ENCODE data around the gene MTA1. TPM values are rescaled to one million over a fixed set of nuclear protein-coding genes. Genes with fewer than 3 reads are reported as not detected.

MTA1 gene
- total RNA-seq, 2 experiments from 2014 or later: 103 to 217 TPM

- H3K9me2 ChIP-seq (ENCODE audit: insufficient read depth, low read length): no peaks in the 10 kb centered on the region
- peaks cover 15% of the 10 kb centered on the region for H3K9me3 ChIP-seq (ENCODE audit: low read length)
- peak; percentile 22 for DNase-seq (ENCODE audit: low spot score)
- intact Hi-C loops (cut with micrococcal nuclease; ENCODE audit: unreplicated experiment): no loop called here
- ChIA-PET POLR2A (no interaction called here), CTCF (ENCODE audit: unreplicated experiment) (no interaction called here)
- no peak overlapping the region for H3K4me3 ChIP-seq (ENCODE audit: low read depth, low read length, poor library complexity, severe bottlenecking)
- no peak overlapping the region for H3K4me2 ChIP-seq (ENCODE audit: low read length)
- H2AFZ ChIP-seq (ENCODE audit: low read length): no peak overlapping the region
- BruUV-seq (replicated peaks): no TSS peak
- TF ChIP-seq CTCF (conservative IDR thresholded peaks at IDR 0.05; ENCODE audit: low read length): no peak
- no peak for TF ChIP-seq EZH2phosphoT487 (IDR thresholded peaks at IDR 0.05; ENCODE audit: borderline replicate concordance, low read depth, low read length)
- H4K20me1 ChIP-seq (ENCODE audit: insufficient read depth, low read length): 0 out of 2 replicates have a peak, but pooled peaks cover 6% of the 10 kb centered on the region
- H3K4me1 ChIP-seq (ENCODE audit: insufficient read depth, low read length, poor library complexity, severe bottlenecking): no peaks in the 10 kb centered on the region
- peaks cover 82% of the 10 kb centered on the region for H3K36me3 ChIP-seq (ENCODE audit: insufficient read depth, low read length)
- peaks cover 56% of the 10 kb centered on the region for H3K79me2 ChIP-seq (ENCODE audit: insufficient read depth, low read depth, low read length)
- H3K27ac ChIP-seq (ENCODE audit: low read depth, low read length, poor library complexity, severe bottlenecking): no peak overlapping the region
Observed at GRCh38 chr14:105436891-105437722, 17.5 kb downstream of the MTA1 start.

- Histone ChIP-seq H3K27ac (ENCODE audit: low read depth, low read length, poor library complexity, severe bottlenecking) (no peak overlapping the region), H3K79me2 (ENCODE audit: insufficient read depth, low read depth, low read length) (peaks cover 49% of the 10 kb centered on the region), H3K4me1 (ENCODE audit: insufficient read depth, low read length, poor library complexity, severe bottlenecking) (no peaks in the 10 kb centered on the region), H3K4me2 (ENCODE audit: low read length) (no peak overlapping the region), H2AFZ (ENCODE audit: low read length) (no peak overlapping the region), H4K20me1 (ENCODE audit: insufficient read depth, low read length) (0 out of 2 replicates have a peak, but pooled peaks cover 6% of the 10 kb centered on the region), H3K4me3 (ENCODE audit: low read depth, low read length, poor library complexity, severe bottlenecking) (no peak overlapping the region), H3K36me3 (ENCODE audit: insufficient read depth, low read length) (peaks cover 84% of the 10 kb centered on the region), H3K9me3 (ENCODE audit: low read length) (peaks cover 15% of the 10 kb centered on the region), H3K9me2 (ENCODE audit: insufficient read depth, low read length) (no peaks in the 10 kb centered on the region)
- no peak for DNase-seq (ENCODE audit: low spot score)
- POLR2A ChIA-PET: no interaction called here
- CTCF ChIA-PET (ENCODE audit: unreplicated experiment): no interaction called here
- no TSS peak for BruUV-seq (replicated peaks)
- intact Hi-C loops (cut with micrococcal nuclease; ENCODE audit: unreplicated experiment): no loop called here
- no peak for TF ChIP-seq CTCF (conservative IDR thresholded peaks at IDR 0.05; ENCODE audit: low read length)
Observed at GRCh38 chr14:105437723-105438500, 18.3 kb downstream of the MTA1 start.

- no peak overlapping the region for H3K4me3 ChIP-seq (ENCODE audit: low read depth, low read length, poor library complexity, severe bottlenecking)
- peaks cover 15% of the 10 kb centered on the region for H3K9me3 ChIP-seq (ENCODE audit: low read length)
- no peaks in the 10 kb centered on the region for H3K9me2 ChIP-seq (ENCODE audit: insufficient read depth, low read length)
- intact Hi-C loops (cut with micrococcal nuclease; ENCODE audit: unreplicated experiment): no loop called here
- POLR2A ChIA-PET: no interaction called here
- no peak overlapping the region for H3K27ac ChIP-seq (ENCODE audit: low read depth, low read length, poor library complexity, severe bottlenecking)
- no peaks in the 10 kb centered on the region for H3K4me1 ChIP-seq (ENCODE audit: insufficient read depth, low read length, poor library complexity, severe bottlenecking)
- CTCF ChIA-PET (ENCODE audit: unreplicated experiment): no interaction called here
- peaks cover 45% of the 10 kb centered on the region for H3K79me2 ChIP-seq (ENCODE audit: insufficient read depth, low read depth, low read length)
- BruUV-seq (replicated peaks): no TSS peak
- H3K36me3 ChIP-seq (ENCODE audit: insufficient read depth, low read length): peaks cover 75% of the 10 kb centered on the region
- no peak overlapping the region for H2AFZ ChIP-seq (ENCODE audit: low read length)
- no peak for TF ChIP-seq EZH2phosphoT487 (IDR thresholded peaks at IDR 0.05; ENCODE audit: borderline replicate concordance, low read depth, low read length)
- TF ChIP-seq CTCF (conservative IDR thresholded peaks at IDR 0.05; ENCODE audit: low read length): no peak
- DNase-seq (ENCODE audit: low spot score): no peak
- H3K4me2 ChIP-seq (ENCODE audit: low read length): no peak overlapping the region
- 0 out of 2 replicates have a peak, but pooled peaks cover 6% of the 10 kb centered on the region for H4K20me1 ChIP-seq (ENCODE audit: insufficient read depth, low read length)
Observed at GRCh38 chr14:105439179-105439578, 19.6 kb downstream of the MTA1 start.

All from OCI-LY7 (cell line).